Measurements from ENCODE around the gene PHTF2.

The PHTF2 gene

DNA sequence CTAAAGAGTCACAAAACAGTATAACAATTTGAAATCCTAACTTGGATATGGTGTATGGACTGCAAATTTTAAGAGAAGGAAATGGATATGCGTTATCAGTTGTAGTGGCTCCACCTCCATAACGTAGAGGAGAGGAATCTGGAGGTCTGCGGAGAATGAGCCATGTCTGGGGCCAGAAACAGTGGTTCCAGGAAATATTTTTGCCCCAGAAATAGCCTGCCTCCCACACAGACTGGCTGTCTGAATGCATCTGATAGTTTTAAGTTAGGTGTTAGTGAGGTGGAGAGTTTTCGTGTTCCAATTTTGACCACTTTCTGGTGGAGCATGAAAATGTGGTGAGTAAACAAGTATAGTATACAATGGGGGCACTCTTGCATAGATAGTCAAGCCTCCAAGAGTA lies 1.6 kb downstream of the PHTF2 start:
- H3K27ac ChIP-seq (replicated peaks): no peak overlapping the region
- TF ChIP-seq POLR2AphosphoS5 (IDR thresholded peaks at IDR 0.05; ENCODE audit: low read depth): no peak
- TF ChIP-seq SPI1 (IDR thresholded peaks at IDR 0.05; ENCODE audit: borderline replicate concordance, low read depth): no peak
- H3K4me3 ChIP-seq (replicated peaks; ENCODE audit: insufficient read depth, low read length): peak overlapping the region; percentile 99; the same call in 1 of the 2 replicates
- H3K27me3 ChIP-seq (ENCODE audit: insufficient read depth, poor library complexity, severe bottlenecking): no peaks in the 10 kb centered on the region
- no peak for DNase-seq (ENCODE audit: low read depth in 1 of 2, low spot score in 1 of 2)

DNA sequence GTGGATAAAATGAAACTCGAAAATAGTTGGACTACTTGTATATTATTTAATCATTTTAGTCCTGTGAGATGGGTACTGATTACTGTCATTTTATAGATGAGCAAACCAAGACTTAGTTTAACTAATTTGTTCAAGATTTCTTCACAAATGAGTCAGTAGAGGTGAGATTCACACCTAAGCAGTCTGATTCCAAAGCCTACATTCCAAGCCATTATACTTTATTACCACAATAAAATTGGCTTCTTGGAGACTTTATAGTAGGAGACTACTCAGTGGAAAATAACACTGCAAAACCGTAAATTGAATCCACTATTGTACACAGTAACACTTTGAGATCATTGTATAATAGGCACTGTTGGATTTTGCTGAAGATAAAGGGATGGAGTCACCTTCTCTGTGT lies 2.2 kb downstream of the PHTF2 start:
- Histone ChIP-seq H3K4me3 (replicated peaks; ENCODE audit: insufficient read depth, low read length) (no peak overlapping the region), H3K27ac (replicated peaks) (no peak overlapping the region), H3K27me3 (ENCODE audit: insufficient read depth, poor library complexity, severe bottlenecking) (no peaks in the 10 kb centered on the region)
- TF ChIP-seq POLR2AphosphoS5 (IDR thresholded peaks at IDR 0.05; ENCODE audit: low read depth): no peak
- TF ChIP-seq SPI1 (IDR thresholded peaks at IDR 0.05; ENCODE audit: borderline replicate concordance, low read depth): no peak
- no peak for TF ChIP-seq CTCF (IDR thresholded peaks at IDR 0.05; ENCODE audit: insufficient read depth, low read length)
- no peak for TF ChIP-seq GABPA (IDR thresholded peaks at IDR 0.05; ENCODE audit: low read depth)
- no peak for TF ChIP-seq REST (IDR thresholded peaks at IDR 0.05; ENCODE audit: insufficient replicate concordance, low read depth)
- DNase-seq (ENCODE audit: low read depth in 1 of 2, low spot score in 1 of 2): no peak

DNA sequence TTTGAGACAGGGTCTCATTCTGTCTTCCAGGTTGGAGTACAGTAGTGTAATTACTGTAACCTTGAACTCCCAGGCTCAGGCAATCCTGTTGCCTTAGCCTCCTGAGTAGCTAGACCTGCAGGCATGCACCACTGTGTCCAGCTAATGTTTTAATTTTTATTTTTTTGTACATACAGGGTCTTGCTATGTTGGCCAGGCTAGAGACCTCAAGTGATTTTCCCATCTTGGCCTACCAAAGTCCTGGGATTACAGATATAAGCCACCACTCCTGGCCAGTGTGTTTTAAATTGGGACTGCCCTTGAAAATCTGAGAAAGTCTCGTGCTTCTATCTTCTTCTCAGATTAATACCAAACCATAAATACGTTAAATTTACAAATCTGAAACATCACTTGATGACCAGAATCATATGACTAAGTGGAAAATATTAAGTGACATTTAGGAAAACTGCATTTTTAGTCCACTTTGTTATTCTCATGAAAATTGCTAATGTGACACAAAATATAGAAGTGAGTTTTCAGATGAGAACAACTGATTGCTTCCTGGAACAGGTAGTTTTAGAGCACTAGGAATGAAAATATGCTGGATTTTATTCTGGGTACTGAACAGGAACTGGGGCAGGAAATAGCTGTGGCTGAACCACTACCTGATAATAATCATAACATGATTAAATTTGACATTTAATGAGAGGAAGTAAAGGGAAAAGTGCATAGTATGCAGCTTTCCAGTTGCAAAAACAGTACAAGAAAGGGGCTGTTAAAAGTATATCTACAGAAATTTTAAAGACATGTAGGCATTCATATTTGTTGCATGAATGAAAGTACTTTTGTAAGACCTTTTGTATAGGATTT lies 4.2 kb downstream of the PHTF2 start:
- H3K4me3 ChIP-seq (replicated peaks; ENCODE audit: insufficient read depth, low read length): no peak overlapping the region
- H3K27ac ChIP-seq (replicated peaks): no peak overlapping the region

DNA sequence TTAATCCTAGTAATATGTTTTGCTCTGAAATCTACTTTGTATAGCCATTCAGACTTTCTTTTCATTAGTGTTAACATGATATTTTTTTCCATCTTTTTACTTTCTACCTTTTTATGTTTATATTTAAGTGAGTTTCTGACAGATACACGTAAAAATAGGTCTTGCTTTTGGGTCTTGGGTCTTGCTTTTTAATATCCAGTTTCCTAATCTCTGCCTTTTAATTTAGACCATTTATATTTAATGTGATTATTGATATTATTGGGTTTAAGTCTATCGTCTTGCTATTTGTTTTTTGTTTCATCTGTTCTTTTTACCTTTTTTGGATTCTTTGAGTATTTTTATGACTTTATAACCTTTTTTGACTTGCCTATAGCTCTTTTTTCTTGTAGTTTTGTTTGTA lies 7.9 kb downstream of the PHTF2 start:
- H3K27me3 ChIP-seq (ENCODE audit: insufficient read depth, poor library complexity, severe bottlenecking): no peaks in the 10 kb centered on the region
- no peak for DNase-seq (ENCODE audit: low read depth in 1 of 2, low spot score in 1 of 2)
- H3K27ac ChIP-seq (replicated peaks): no peak overlapping the region
- H3K4me3 ChIP-seq (replicated peaks; ENCODE audit: insufficient read depth, low read length): no peak overlapping the region
- no peak for TF ChIP-seq GABPA (IDR thresholded peaks at IDR 0.05; ENCODE audit: low read depth)
- TF ChIP-seq POLR2AphosphoS5 (IDR thresholded peaks at IDR 0.05; ENCODE audit: low read depth): no peak
- no peak for TF ChIP-seq REST (IDR thresholded peaks at IDR 0.05; ENCODE audit: insufficient replicate concordance, low read depth)
- no peak for TF ChIP-seq SPI1 (IDR thresholded peaks at IDR 0.05; ENCODE audit: borderline replicate concordance, low read depth)
- TF ChIP-seq CTCF (IDR thresholded peaks at IDR 0.05; ENCODE audit: insufficient read depth, low read length): no peak

More for the DNA sequence above, 4.2 kb downstream of the PHTF2 start:
- no peaks in the 10 kb centered on the region for H3K27me3 ChIP-seq (ENCODE audit: insufficient read depth, poor library complexity, severe bottlenecking)
- DNase-seq (ENCODE audit: low read depth in 1 of 2, low spot score in 1 of 2): no peak
- TF ChIP-seq SPI1 (IDR thresholded peaks at IDR 0.05; ENCODE audit: borderline replicate concordance, low read depth) (peak; percentile 16; the same call in 1 of the 2 replicates), POLR2AphosphoS5 (IDR thresholded peaks at IDR 0.05; ENCODE audit: low read depth) (no peak), GABPA (IDR thresholded peaks at IDR 0.05; ENCODE audit: low read depth) (no peak), CTCF (IDR thresholded peaks at IDR 0.05; ENCODE audit: insufficient read depth, low read length) (no peak)
